ENCODE data around the gene XRCC3.

The XRCC3 gene

DNA sequence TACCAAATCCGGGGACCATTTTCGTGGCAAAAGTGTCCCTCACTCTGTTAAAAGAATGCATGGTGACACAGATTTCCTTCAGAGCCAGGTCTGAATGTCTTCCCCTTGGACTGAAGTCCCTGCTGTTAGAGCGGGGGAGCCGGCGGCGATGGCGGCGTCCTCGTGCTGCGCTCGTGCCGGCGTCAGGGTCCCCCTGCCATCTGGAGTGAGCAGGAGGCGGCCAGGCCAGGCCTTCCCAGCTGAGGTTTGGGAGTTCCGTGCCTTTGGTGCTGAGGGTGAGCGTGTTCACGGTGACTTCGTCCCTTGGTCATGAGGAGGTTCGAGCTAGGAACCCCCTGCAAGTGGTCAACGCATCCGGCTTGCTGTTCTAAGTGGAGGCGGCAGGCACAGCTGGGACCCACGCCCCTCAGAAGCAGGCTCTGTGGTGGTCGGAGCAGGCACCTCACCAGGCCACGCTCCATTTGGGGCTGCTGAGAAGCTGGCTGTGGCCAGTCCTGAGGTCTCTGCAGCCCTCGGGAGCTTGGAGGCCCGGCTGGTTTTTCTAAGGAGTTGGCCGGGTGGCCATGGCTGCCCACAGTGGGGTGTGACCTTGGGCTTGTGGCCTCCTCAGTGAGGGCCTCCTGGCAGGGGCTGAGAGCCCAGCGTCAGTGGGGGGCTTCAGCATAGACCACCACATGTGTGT is 9.9 kb upstream of the XRCC3 start:
- FAIRE-seq = no peak

DNA sequence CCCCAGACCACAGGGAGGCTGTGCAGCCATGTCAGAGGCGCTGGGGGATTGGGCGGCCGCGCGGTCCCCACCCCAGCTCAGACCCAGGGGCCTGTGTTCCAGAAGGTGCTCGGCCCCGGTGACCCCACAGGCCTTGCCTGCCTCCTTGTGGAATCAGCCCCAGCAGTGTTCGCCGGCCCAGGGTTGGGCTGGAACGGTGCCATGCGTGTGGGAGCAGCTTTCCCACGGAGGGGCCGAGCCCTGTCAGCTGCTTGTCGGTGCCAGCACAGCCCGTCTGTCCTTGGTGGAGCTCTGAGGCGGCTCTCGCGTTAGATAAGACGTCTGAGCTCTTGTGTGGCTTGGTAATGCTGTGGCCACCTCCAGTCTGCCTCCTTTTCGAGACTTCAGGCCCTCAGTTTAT is 8.9 kb upstream of the XRCC3 start:
- FAIRE-seq = no peak

- FAIRE-seq = no peak
These were observed 8.5 kb upstream of the XRCC3 start for GRCh38 chr14:103723748-103724081.

GRCh38 chr14:103721334-103722120 is 6.3 kb upstream of the XRCC3 start:
- no peak for FAIRE-seq

GRCh38 chr14:103719751-103720150 is 4.5 kb upstream of the XRCC3 start:
- FAIRE-seq = no peak

DNA sequence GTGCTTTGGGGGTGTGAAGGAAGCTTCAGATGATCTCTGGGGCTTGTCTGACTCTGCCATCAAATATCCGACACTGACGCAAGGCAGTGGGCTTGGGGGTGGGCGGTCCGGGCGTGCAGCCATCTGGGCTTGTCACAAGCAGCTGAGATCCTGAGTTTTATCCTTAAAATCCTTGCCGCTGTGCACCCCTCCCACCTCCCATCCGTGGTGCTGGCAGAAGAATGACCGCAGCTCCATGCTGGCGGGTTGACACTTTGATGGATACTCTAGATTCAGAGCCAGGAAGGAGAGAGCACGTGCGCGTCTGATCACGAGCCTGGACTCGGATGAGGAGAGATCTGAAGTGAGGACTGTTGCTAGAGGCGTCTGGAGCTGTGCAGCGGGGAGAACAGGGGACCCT is 3.3 kb upstream of the XRCC3 start:
- FAIRE-seq = no peak

DNA sequence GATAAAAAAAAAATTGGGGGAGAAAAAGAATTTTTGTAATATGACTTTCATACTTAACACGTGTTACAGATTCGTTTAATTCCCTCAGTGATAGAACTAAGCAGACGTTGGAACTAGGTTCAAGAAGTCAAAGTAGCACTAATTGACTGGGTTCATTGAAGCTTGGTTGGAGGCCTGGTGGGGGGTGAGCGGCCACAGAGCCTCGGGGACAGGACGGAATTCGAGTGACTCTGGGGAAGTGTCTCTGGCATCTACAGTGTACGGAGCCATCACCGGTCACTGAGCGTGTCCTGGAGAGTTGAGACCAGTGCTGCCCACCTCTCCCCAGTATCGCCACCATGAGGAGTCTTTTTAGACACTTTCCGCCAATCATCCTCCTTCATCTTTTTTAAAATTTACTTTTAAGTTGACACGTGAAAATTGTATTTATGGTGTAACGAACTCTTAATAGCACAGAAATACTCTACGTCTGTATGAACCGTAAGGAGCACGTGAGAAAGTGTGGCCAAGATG is 1.7 kb upstream of the XRCC3 start:
- no peak for FAIRE-seq

DNA sequence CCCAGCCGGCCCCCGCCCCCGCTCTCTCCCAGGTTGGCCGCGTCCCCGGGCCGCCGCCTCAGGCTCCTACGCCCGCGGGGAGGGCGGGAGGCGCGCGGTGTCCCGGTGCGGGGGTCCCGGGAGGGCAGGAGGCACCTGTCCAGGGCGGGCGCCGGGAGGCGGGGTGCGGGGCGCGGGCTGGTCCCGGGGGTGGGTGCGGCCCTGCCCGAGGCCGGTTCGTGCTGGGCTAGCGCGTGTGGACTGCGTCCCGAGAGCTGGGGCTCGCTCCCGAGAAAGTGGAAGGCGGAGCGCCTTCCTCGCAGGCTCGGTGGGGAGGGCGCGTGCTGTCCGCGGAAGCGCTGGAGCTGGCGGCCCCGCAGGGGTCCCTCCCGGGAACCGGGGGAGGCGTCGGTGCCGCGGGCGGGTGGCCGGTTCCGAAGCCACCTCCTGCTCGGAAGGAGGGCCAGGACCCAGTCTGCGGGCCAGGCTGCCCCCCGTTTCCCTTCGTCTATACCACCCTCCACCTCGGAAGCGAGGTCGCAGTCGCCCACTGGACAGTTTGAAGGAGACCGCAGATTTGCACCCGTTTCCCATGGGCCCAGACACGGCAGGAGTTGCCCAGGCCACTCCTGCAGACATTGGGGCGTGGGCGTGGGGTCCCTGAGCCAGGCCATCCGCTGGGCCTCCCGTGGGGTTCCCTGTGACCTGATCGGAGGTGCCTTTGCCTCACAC is 995 bp upstream of the XRCC3 start:
- no peak for FAIRE-seq

- FAIRE-seq = no peak
These were observed 1.1 kb downstream of the XRCC3 start for GRCh38 chr14:103714063-103714724.

- FAIRE-seq = no peak
These were observed 1.8 kb downstream of the XRCC3 start for GRCh38 chr14:103713304-103714062.

GRCh38 chr14:103712633-103713247 is 2.5 kb downstream of the XRCC3 start:
- no peak for FAIRE-seq

- FAIRE-seq = no peak
These were observed 3.5 kb downstream of the XRCC3 start for GRCh38 chr14:103711516-103712431.

GRCh38 chr14:103710771-103711377 is 4.4 kb downstream of the XRCC3 start:
- no peak for FAIRE-seq

DNA sequence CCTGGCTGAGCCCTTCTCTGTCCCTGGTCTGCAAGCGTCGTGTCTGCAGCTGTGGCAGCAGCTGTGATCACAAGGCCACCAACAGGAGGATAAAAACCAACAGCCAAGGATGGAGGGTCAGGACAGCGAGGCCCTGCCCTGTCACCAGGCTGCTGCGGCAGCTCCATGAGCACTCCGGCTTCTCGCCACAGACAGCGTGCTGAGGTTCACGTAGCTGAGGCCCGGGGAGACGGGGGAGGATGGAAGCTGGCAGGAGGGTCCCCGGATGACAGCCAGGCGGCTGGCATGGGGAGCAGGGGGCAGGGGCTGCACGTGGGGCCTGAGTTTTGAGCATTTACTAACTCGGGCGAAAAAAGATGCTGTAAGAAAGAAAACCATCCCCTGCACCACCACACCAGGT is 5.4 kb downstream of the XRCC3 start:
- no peak for FAIRE-seq

DNA sequence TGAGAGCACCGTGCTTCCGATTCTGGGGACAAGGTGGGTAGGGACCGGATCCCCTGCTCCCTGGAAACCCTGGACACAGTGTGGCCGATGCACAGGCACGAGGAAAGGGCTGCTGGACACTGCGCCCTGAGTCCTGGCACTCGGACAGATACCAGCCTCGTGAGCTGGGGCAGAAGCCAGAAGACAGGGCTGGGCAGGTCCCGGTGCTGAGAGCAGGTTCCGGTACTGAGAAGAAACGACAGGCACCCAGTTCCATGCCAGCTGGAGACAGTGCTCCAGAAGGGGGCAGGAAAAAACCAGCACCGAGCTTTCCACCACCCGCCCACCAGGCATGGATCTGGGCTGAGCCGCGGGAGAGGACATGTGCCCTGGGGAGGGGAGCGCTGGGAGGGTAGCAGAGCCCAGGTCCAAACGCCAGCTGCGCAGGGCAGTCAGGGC is 6.5 kb downstream of the XRCC3 start:
- no peak for FAIRE-seq

GRCh38 chr14:103707329-103708263 is 7.7 kb downstream of the XRCC3 start:
- FAIRE-seq = no peak

DNA sequence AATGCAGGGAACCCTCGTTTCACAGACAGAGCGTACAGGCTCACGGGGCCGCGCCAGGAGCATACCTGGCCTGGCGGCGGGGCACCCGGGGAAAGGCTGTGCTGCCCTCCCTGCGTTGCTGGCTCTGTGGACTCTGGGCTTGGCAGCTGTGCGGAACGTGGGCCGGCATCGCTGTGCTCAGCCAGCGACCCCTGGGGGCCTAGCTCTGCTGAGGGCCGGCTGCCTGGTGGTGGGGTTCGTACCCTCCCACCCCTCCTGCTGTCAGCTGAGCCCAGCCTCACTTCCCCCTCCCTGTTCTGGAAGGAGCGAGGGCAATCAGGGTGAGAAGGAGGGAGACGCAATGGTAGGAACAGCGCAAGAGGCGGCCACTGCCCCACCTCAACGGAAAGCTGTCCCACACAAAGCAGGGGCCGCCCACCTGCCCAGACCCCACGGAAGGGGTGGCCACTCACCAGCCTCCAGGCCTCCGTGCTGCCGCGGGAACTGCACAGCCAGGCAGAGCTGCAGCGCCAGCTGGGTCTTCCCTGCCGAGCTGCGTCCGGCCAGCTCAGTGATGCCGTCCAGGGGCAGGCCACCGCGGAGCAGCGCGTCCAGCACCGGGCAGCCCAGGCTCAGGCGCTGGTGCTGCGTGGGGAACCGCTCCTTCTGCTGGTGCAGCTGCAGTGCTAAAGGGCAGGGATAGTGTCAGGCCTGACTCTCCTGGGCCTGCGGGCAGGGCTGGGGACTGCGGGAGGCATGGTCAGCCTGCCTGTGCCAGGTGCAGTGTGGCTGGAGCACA is 8.5 kb downstream of the XRCC3 start:
- FAIRE-seq = no peak

All from G401.6 (cell line).